GM21528 (cell line): ENCODE data around the gene PDZD4.

Experiments used
- ATAC-seq: cut with Tn5 transposase; IDR thresholded peaks from one replicate; pipeline ENCODE4 v1.9.1; 2021; ENCODE audit warnings: mild to moderate bottlenecking, moderate library complexity; ENCODE audit not compliant: unreplicated experiment, low FRiP score

Gene PDZD4

DNA sequence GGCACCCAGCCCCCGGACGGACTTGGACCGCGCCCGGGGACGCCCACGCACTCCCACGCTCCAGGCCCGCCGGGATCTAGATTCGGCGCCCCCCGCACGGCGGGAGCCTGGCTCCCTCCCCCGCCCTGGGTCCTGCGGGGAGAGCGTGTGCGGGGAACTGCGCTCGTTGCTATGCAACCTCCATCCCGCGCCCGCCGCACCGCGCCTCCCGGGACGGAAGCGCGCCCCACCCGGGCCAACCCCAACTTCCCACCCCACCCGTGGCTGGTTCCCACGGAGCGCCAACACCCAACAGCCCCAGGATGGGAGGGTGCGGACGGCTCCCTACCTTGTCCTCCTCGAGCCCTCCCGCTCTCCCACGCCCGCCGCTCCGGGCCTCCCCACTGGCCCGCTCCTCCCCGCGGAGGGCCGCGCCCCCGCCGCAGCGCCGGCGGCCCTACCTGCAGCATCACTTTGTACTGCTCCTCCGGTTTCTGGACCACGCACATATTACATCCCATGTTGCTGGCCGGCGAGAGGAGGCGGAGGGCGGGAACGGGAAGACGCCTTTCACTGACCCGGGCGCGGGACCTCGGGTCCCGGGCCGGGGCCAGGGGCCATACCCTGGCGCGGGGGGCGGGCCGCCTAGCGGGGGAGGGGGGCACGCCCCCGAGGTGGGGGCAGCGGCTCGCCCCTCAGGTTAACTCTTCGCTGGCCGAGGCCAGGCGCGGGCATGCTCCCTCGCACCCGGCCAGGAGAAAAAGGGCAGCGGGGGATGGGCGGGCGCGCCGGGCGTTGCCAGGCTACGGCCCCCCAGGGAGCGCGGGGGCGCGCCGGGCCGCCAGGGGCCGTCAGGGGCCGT, at the start of gene PDZD4:
TSS of gene PDZD4 (minus strand) at position 746 of the 841 bp plus-strand sequence. CDS start at position 500, 246 bp downstream.
- no peak for ATAC-seq

DNA sequence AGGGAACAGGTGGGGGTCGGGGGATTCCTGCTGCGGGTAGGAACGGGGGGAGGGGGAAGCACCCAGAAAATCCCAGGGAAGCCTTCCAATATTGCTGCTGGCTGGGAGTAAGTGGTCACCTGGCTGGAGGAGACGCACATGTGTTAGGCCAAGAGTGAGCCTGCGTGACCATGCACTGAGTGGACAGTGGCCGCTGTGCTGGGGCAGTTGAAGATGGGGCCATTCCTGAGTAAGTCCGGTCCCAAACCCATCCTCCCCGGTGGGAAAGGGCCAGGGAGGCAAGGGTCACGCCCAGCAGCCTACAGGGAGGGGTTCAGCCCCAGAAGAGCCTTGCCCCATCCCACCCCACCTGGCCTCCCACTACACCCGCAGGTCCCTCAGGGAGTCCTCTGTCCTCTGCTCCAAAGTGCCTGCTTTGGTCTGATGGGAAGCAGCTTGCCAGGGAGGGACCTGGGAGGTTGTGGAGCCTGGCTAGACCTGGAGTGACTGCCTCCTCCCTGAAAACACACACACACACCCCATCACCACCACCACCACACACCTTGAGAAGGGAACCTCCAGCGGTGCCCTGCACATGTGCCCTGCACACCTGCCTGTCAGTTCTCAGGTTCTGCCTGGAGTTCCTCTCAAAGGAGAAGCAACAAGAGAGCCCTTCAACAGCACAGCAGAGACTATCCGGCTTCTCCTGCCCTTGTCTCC, 49.5 kb upstream of the PDZD4 start:
- no peak for ATAC-seq

GRCh38 chrX:153878969-153879653, 48.8 kb upstream of the PDZD4 start:
- no peak for ATAC-seq

DNA sequence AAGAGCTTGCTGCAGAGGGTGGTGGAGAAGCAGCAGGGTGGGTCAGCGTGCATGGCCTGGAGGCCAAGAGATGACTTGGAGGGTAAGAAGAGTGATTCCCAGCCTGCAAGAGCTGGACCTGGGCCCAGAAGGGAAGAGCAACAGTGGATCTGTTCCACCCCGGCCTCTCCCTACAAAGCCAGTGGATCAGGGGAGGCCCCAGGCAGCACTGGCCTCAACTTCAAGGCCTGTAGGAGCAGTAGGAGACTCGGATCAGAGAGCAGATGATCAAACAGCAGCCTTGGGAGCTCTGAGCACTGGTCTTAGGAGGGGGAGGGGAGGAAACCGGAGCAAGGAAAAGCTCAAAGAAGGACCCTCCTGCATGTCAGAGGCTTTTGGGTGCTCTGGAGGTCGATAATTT, 48.0 kb upstream of the PDZD4 start:
- no peak for ATAC-seq

- ATAC-seq = no peak
Observed at GRCh38 chrX:153877571-153878261, 47.4 kb upstream of the PDZD4 start.

GRCh38 chrX:153876112-153876491, 45.8 kb upstream of the PDZD4 start:
- ATAC-seq = no peak

- no peak for ATAC-seq
Observed at GRCh38 chrX:153875391-153876111, 45.2 kb upstream of the PDZD4 start.

- no peak for ATAC-seq
Observed at GRCh38 chrX:153874366-153875125, 44.2 kb upstream of the PDZD4 start.

GRCh38 chrX:153874085-153874365, 43.7 kb upstream of the PDZD4 start:
- no peak for ATAC-seq

GRCh38 chrX:153873282-153874084, 43.1 kb upstream of the PDZD4 start:
- ATAC-seq = no peak

DNA sequence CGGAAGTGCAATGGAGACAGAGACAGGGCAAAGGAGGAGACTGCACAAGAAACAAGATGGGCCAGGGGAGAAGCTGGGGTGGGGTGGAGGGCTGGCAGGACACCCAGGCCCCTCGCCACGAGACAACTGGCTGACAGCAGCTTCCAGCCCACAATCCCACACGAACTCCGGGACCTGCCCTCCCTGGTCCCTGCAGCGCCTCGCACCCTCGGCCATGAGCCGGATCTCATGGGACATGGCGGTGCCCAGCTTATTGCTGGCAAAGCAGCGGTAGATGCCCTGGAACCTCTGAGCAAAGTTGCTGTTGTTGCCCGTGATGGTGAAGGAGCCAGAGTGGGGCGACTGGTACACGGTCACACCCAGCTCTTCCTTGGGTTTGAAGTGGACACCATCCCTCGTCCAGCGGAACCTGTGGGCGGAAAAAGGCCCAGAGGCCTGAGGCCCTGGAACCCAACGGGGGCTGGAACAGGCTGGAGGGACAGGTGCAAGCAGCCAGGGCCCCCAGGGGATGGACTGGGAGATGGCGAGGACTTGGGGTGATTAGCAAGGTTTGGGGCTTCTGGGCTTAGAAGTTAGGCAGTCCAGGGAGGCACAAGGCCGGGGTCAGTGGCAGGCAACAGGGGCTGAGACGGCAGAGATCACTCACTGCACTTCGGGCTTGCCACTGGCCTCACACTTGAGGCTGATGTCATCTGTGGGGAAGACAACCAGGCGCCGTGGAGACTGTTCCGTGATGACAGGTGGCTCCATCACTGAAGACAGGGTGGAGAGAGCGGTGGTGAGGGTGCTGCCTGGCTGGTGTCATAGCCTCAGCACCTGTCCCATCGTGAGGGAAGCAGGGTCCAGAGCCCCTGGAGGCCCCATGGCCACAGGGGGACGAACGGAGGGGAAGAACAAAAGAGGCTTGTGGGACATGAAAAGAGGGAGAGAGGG, 41.9 kb upstream of the PDZD4 start:
- ATAC-seq = no peak

DNA sequence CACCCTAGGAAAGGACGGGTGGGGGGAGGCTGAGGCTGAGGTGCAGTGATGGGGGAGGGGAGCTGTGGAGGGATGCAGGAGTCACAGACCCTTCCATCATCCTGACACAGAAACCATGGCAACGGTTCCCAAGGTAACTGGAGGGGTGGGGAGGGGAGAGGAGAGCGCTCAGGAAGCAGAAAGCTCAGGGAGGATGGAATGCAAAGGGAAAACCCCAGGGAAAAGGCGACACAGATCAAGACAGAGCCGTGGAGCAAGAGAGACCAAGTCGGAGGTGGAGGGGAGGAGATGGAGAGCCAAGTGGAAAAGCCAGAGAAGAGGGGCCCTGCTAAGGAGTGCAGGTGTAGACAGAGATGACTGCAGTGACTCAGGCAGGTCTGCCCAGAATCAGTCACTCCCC, 41.1 kb upstream of the PDZD4 start:
- no peak for ATAC-seq

DNA sequence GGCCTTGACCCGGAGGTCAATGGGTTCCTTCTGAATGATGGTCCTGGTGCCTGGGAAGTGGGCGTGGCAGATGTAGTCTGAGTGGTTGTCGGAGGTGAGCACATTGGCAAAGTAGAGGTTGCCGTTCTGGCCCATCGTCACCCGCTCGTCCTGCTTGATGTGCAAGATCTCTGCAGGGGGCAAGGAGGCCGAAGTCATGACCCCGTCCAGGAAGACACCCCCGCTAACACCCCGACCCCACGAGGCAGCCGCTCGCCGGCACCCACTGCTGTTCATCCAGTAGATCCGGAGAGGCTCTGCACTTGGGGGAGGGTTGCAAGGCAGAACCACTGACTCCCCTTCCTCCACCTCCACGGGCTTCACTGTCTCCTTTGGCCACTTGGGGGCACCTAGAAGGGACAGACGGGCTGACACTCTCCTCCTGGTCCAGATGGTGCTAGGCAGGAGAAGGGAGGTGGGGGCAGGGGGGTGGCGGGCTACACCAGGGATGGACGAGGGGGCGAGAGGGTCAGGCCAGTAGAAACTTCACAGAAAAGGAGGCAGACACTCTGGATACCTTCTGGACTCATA, 40.5 kb upstream of the PDZD4 start:
- ATAC-seq = no peak

GRCh38 chrX:153870288-153870690, 39.9 kb upstream of the PDZD4 start:
- no peak for ATAC-seq

DNA sequence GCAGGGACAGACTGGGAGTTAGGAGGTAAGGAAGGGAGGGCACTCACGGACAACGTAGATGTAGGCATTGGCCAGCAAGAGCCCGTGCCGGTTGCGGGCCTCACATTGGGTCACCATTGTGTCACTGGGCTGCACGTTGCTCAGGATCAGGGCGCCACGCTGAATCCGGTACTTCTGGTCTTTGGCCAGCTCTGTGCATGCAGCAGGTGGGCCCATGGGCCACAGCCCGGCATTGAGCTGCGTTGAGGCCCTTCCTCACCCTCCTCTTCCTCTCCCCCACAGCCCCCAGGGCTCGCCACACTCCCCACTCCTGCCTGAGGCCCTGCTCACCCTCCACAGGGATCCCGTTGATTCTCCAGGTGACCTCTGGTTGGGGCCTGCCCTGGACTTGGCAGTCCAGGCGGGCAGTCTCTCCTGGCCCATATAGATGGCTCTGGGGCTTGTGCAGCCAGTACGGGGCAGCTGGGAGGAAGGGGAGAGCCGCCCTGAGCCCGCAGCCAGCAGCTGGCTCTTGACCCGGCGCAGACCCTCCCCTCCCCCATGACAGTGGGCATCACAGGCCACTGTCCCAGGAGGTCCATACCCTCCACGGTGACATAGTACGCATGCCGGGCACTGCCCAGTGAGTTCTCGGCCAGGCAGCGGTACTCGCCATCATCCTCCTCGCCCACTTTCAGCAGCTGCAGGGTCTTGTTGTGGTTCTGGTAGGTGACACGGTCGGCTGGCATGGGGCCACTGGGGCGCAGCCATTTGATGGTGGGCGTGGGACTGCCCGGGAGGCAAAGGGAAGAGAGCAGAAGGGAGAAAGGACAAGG, 39.3 kb upstream of the PDZD4 start:
- no peak for ATAC-seq

DNA sequence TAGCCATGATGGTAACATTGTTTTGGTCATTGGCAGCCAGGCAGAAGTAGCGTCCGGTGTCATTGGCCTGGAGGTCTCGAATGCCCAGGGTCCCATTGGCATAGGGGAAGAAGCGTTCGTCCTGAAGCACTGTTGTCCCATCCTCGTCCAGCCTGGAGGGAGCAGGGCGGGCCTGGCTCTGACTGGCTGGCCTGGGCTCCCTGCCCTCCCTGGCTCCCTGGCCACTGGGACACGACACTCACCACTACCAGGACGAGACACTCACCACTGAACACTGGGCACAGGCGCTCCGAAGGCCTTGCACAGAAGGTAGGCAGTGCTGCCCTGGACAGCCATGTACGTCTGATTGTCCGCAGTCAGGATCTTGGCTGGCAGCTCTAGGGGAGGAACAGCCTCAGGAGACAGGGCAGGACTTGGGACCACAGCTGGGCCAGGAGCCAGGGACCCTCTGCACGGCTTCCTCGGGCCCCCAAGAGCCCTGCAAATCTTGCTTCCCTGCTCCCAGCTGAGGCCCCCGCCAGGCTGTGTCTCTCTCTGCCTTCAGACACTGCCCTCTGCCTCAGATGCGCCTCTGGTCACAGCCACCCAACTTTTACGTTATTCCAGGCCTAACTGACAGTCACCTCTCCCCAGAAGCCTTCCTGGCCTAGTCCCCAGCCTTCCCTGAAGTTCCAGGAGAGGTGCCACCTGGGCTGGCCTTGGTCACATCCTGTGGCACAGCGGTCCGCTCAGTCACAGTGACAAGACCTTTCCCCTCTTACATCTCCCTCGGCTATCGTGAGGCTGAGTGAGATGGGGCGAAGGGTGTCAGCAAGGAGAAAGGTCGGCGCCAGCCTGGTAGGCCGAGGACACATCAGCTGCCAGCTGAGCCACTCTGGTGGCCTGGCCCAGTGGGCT, 38.5 kb upstream of the PDZD4 start:
- no peak for ATAC-seq
